Measurements from ENCODE around the gene CFAP157. TPM values are rescaled to one million over a fixed set of nuclear protein-coding genes. Genes with fewer than 3 reads are reported as not detected.

Gene CFAP157
- polyA plus RNA-seq, 1 of the 3 experiments (the other 2 are of a cell fraction): 0.25 TPM

DNA sequence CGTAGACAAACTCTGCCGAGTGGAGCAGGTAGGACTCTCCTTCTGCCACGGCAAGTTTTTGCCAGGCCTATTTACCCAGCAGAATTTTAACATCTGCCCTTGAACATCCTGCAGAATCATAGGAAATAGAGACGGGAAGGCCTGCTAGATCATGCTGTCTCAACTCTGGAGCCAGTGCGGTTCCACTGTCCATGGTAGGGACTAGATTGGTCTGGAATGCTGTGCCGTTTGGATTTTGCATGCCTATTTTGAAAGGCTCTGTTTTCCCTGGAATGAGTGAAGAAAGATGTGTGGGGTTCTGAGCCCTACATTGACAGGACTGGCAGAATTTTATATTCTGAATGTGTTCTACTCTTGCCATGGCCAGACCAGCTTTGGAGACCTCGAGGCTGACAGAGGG lies 33.6 kb upstream of the CFAP157 start:
- no peak overlapping the region for H3K9ac ChIP-seq
- H3K27me3 ChIP-seq (ENCODE audit: insufficient read depth): no peaks in the 10 kb centered on the region
- no peak overlapping the region for H3K27ac ChIP-seq (ENCODE audit: low read depth in 2 of 2, low read length in 1 of 2)
- WGBS (ENCODE audit: low lambda C conversion rate): 91% methylated on average over 7 of the region's 7 CpGs
- ChIA-PET CTCF (no interaction called here), POLR2A (no interaction called here)
- H3K79me2 ChIP-seq (ENCODE audit: insufficient read depth): no peaks in the 10 kb centered on the region
- no peaks in the 10 kb centered on the region for H3F3A ChIP-seq (replicated peaks; ENCODE audit: insufficient read depth)
- TF ChIP-seq FOSL2 (IDR thresholded peaks at IDR 0.05; ENCODE audit: borderline replicate concordance, low read depth) (no peak), GATA2 (CRISPR knock-in tag; IDR thresholded peaks at IDR 0.05) (no peak), RAD21 (IDR thresholded peaks at IDR 0.05; ENCODE audit: low read length) (no peak), SMC3 (IDR thresholded peaks at IDR 0.05; ENCODE audit: low read depth, low read length) (no peak), EZH2phosphoT487 (IDR thresholded peaks at IDR 0.05; ENCODE audit: borderline replicate concordance, low read depth) (no peak), ELF1 (IDR thresholded peaks at IDR 0.05) (no peak), YY1 (IDR thresholded peaks at IDR 0.05; ENCODE audit: low read depth) (no peak), TEAD4 (IDR thresholded peaks at IDR 0.05; ENCODE audit: borderline replicate concordance, insufficient read depth) (no peak), FOXJ3 (CRISPR knock-in tag; IDR thresholded peaks at IDR 0.05) (no peak), MXI1 (IDR thresholded peaks at IDR 0.05; ENCODE audit: low read depth, low read length) (no peak), SIN3A (IDR thresholded peaks at IDR 0.05; ENCODE audit: borderline replicate concordance, low read depth, low read length) (no peak), TAF1 (IDR thresholded peaks at IDR 0.05; ENCODE audit: borderline replicate concordance, low read depth, low read length) (no peak)
- TF ChIP-seq, protein P1, sequence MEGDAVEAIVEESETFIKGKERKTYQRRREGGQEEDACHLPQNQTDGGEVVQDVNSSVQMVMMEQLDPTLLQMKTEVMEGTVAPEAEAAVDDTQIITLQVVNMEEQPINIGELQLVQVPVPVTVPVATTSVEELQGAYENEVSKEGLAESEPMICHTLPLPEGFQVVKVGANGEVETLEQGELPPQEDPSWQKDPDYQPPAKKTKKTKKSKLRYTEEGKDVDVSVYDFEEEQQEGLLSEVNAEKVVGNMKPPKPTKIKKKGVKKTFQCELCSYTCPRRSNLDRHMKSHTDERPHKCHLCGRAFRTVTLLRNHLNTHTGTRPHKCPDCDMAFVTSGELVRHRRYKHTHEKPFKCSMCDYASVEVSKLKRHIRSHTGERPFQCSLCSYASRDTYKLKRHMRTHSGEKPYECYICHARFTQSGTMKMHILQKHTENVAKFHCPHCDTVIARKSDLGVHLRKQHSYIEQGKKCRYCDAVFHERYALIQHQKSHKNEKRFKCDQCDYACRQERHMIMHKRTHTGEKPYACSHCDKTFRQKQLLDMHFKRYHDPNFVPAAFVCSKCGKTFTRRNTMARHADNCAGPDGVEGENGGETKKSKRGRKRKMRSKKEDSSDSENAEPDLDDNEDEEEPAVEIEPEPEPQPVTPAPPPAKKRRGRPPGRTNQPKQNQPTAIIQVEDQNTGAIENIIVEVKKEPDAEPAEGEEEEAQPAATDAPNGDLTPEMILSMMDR (IDR thresholded peaks at IDR 0.05): no peak
- TF ChIP-seq, protein P2, sequence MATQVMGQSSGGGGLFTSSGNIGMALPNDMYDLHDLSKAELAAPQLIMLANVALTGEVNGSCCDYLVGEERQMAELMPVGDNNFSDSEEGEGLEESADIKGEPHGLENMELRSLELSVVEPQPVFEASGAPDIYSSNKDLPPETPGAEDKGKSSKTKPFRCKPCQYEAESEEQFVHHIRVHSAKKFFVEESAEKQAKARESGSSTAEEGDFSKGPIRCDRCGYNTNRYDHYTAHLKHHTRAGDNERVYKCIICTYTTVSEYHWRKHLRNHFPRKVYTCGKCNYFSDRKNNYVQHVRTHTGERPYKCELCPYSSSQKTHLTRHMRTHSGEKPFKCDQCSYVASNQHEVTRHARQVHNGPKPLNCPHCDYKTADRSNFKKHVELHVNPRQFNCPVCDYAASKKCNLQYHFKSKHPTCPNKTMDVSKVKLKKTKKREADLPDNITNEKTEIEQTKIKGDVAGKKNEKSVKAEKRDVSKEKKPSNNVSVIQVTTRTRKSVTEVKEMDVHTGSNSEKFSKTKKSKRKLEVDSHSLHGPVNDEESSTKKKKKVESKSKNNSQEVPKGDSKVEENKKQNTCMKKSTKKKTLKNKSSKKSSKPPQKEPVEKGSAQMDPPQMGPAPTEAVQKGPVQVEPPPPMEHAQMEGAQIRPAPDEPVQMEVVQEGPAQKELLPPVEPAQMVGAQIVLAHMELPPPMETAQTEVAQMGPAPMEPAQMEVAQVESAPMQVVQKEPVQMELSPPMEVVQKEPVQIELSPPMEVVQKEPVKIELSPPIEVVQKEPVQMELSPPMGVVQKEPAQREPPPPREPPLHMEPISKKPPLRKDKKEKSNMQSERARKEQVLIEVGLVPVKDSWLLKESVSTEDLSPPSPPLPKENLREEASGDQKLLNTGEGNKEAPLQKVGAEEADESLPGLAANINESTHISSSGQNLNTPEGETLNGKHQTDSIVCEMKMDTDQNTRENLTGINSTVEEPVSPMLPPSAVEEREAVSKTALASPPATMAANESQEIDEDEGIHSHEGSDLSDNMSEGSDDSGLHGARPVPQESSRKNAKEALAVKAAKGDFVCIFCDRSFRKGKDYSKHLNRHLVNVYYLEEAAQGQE (IDR thresholded peaks at IDR 0.05; ENCODE audit: low read depth, low read length): no peak; the same call in 1 of the 2 replicates
- TF ChIP-seq, protein P3, sequence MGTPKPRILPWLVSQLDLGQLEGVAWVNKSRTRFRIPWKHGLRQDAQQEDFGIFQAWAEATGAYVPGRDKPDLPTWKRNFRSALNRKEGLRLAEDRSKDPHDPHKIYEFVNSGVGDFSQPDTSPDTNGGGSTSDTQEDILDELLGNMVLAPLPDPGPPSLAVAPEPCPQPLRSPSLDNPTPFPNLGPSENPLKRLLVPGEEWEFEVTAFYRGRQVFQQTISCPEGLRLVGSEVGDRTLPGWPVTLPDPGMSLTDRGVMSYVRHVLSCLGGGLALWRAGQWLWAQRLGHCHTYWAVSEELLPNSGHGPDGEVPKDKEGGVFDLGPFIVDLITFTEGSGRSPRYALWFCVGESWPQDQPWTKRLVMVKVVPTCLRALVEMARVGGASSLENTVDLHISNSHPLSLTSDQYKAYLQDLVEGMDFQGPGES (IDR thresholded peaks at IDR 0.05; ENCODE audit: low read depth, low read length): no peak
- TF ChIP-seq, protein P4, sequence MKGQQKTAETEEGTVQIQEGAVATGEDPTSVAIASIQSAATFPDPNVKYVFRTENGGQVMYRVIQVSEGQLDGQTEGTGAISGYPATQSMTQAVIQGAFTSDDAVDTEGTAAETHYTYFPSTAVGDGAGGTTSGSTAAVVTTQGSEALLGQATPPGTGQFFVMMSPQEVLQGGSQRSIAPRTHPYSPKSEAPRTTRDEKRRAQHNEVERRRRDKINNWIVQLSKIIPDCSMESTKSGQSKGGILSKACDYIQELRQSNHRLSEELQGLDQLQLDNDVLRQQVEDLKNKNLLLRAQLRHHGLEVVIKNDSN (IDR thresholded peaks at IDR 0.05; ENCODE audit: borderline replicate concordance, low read depth): no peak
- TF ChIP-seq, protein P5, sequence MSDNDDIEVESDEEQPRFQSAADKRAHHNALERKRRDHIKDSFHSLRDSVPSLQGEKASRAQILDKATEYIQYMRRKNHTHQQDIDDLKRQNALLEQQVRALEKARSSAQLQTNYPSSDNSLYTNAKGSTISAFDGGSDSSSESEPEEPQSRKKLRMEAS (IDR thresholded peaks at IDR 0.05; ENCODE audit: low read depth): no peak
- no peak for DNase-seq
- H3K4me3 ChIP-seq (ENCODE audit: low read depth in 2 of 2, low read length in 1 of 2): no peak overlapping the region
- no peaks in the 10 kb centered on the region for H3K4me1 ChIP-seq (ENCODE audit: control insufficient read depth in 1 of 2, insufficient read depth in 2 of 2, low read depth in 1 of 2, low read length in 1 of 2)
- no peak overlapping the region for H2AFZ ChIP-seq (ENCODE audit: low read depth)
- no peaks in the 10 kb centered on the region for H3K9me3 ChIP-seq
- no peak overlapping the region for H3K4me2 ChIP-seq
- H3K36me3 ChIP-seq (replicated peaks in 1 of 2; ENCODE audit: control insufficient read depth in 1 of 2, insufficient read depth in 2 of 2, low read length in 1 of 2): peaks cover 29 to 49% of the 10 kb centered on the region in 2 experiments
- H4K20me1 ChIP-seq (ENCODE audit: insufficient read depth): no peaks in the 10 kb centered on the region
- H3K9me2 ChIP-seq: no peaks in the 10 kb centered on the region
